GM12892 (cell line): ENCODE data around the gene GLIS1.

Experiments
- POLR2A ChIP-seq: IDR thresholded peaks from 2 replicates; pipeline ENCODE4 v1.6.1; 2011; ENCODE audit warnings: low read depth, low read length, control low read depth
- POLR2AphosphoS5 ChIP-seq: IDR thresholded peaks from 2 replicates; pipeline ENCODE4 v1.6.1; 2011; ENCODE audit warnings: low read depth, low read length, control low read depth

DNA sequence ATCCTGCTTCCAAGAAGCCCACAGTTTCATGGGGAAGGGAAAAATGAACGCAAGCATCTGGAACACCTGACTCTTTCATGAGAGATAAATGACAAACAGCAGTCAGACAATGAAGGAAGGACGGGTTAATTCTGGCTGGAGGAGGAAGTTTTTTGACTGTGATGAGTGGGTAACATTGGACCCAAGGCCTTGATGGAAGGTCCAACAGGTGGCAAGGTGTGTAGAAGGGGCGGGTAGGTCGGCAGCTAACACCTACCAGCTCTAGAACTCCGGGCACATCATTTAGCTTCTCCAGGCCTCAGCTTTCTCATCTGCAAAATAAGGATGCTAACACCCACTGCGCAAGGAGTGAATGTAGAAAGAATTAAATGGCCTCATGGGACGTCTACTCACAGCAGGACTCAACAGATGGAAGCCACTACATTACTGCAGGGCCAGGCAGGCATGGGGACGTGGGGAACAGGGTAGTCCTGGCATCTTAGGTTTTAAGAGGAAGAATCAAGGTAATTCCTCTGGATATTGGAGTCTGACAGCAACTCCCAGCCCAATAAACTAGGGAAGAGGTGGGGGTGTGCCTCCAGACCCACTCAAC lies 12.9 kb downstream of the GLIS1 start:
- TF ChIP-seq POLR2A: no peak
- TF ChIP-seq POLR2AphosphoS5: no peak
